GM13976 (cell line): ENCODE measurements around the gene SPTBN5.

Source experiments
- DNase-seq: peaks from one replicate; pipeline ENCODE4 v3.0.0; 2012; ENCODE audit warnings: low spot score
- CTCF ChIP-seq: IDR thresholded peaks from 2 replicates; pipeline ENCODE4 v1.5.1; 2012; ENCODE audit warnings: borderline replicate concordance, mild to moderate bottlenecking; ENCODE audit not compliant: insufficient read depth; ENCODE audit errors: extremely low read depth, missing control alignments, control extremely low read depth
- in situ Hi-C: fragments of 300-500 bp; cut with MboI; formaldehyde crosslinking; loops from one replicate; pipeline ENCODE4 v1.12.0; 2022; ENCODE audit warnings: low sequenced_read_pairs, mixed read lengths, inconsistent platforms; ENCODE audit not compliant: unreplicated experiment

SPTBN5 gene

DNA sequence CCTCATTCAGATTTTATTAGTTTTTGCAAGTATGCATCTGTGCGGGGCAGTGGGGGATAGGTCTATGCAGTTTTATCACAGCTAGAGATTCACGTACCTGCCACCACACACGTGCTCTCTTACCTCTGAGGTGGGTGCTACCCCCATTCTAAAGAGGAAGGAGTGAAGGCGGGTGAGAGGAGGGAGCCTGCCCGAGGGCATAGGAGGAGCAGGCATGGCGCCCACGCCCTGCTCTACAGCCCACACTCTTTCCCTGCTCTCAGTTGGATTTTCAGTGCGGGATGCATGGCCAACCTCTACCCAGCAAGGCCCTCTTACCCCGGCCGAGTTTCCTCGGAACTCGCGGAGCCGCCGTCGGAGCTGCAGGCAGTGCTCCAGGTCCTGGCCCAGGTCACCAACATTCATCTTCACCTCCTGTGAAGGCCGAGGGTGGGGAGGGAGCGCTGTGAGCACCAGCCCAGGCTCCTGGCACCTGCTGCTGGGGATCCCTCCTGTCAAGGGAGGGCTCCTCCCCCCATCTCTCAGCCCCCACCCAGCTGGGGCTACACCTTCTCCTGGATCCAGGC, 28.3 kb downstream of the SPTBN5 start:
- no peak for DNase-seq
- in situ Hi-C loops = no loop called here
- TF ChIP-seq CTCF = no peak

- in situ Hi-C loops = no loop called here
- no peak for TF ChIP-seq CTCF
- DNase-seq = no peak
Observed at GRCh38 chr15:41862515-41863116, 31.2 kb downstream of the SPTBN5 start.

GRCh38 chr15:41861736-41862356, 32.0 kb downstream of the SPTBN5 start:
- in situ Hi-C loops = no loop called here
- TF ChIP-seq CTCF = no peak
- no peak for DNase-seq

DNA sequence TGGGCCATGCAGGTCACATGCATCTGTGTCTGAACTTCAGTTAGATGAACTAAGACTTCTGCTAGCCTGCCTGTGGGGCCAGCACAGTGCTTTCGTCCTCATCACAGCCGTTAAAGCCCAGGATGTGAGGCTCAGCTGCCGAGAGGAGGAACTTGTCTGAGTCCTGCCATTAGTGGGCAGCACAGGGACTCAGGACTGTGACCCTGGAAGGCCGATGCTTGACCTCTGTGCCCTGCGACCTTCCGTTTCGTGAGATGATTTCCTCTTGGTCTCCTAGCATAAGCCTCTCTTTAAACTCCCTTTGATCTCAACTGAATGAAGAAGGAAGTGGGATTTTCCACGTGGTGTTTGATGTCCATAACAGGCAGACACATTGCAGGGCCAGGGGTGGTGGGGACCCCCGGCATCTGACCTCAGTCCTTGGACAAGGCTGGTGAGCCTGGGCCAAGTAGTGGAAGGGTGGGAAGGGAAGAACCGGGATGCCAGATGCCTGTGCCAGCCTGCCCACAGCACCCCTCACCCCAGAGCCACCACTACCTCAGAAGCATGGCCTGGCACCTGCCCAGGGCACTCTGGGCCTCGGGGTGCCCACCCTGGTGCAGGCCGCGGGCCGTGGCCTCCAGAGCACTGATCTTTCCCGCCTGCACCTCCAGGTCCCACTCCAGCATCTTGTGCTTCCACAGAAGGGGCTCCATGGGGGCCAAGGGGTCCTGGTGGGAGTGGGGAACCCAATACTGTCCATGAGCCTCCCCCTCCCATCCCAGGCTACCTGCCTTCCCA, 33.6 kb downstream of the SPTBN5 start:
- peak; percentile 26 for TF ChIP-seq CTCF
- in situ Hi-C loops = no loop called here
- DNase-seq = no peak

DNA sequence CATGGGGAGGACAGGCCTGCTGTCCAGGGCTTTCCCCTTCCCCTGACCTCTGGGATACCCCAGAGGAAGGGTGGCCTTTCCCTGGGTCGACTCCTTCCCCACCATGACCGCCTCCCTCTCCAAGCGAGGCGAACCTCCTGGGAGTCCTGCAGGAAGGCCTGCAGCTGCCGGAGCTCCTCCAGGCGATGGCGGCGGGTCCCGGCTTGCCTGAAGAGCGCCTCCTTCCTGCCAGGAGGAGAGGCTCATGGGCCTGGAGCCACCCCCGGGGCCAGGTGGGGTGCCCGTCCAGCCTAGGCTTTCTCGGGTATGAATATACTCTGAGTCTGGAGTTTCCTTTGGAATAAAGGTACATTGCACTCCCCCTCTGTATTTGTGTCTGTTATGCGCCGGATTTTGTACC, 35.1 kb downstream of the SPTBN5 start:
- no peak for DNase-seq
- TF ChIP-seq CTCF = no peak
- in situ Hi-C loops = no loop called here

GRCh38 chr15:41857316-41857715, 36.5 kb downstream of the SPTBN5 start:
- DNase-seq = no peak
- TF ChIP-seq CTCF = no peak

More at GRCh38 chr15:41857316-41857715, 36.5 kb downstream of the SPTBN5 start:
- in situ Hi-C loops = no loop called here
